Medulla oblongata (tissue), 1 donor: ENCODE data around the gene HELQ.
"Not testable (repeated sequence)": the region's sequence is repeated elsewhere in the genome, so short reads cannot be mapped to it uniquely, and the experiment has no call there.

Source experiments
- DNase-seq: peaks from one replicate; pipeline ENCODE4 v3.0.0-alpha.2; 2015; ENCODE audit errors: extremely low spot score

HELQ gene

DNA sequence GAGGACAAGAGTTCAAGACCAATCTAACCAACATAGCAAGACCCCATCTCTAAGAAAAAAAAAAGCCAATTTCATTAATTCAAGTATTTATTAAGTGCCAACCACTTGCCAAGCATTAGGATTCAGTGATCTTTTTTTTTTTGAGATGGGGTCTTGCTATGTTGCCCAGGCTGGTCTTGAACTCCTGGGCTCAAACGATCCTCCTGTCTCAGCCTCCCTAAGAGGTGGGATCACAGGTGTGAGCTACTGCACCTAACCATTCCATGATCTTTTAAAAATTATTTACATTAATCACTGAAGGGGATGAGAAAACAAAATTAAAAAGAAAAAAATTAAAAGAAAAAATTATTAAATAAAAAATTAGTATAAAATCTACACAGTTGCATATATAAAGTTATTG is 24.4 kb downstream of the HELQ start:
- DNase-seq, result no peak

DNA sequence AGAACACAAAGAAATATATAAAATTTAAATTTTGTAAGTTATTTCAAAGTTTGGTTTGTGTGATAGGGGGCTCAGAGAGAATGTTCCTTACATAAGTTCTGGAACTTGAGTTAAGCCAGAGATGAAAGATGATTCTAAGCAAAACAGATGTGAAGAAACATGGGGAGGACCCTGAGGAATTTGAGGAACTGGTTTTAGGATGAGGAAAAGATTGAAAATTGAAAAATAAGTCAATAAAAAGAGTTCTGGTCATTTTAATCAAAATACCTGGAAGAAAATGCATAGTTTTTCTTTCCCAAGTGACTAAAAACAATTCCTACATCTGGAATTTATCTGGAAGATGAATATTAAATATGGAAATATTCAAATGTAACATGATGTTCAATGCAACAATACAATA is 37.4 kb downstream of the HELQ start:
- no peak for DNase-seq

DNA sequence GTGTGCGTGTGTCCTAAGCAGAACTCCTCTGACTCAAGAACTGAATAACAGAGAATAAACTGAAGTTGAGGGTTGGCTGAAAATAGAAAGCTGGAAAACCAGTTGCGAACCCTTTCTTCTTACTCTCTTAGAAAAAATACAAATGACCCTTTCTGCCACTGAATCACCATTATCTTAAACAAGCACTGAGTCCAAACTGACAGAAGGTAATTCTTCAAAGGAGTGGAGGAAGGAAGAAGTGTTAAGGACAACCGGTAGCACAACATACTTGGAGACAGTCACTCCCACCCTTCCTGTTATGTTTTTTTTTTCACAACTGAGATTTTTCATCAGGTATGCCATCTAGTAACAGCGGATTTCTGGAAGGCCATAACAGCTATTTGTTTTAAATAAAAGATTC is 38.1 kb downstream of the HELQ start:
- DNase-seq, result no peak

DNA sequence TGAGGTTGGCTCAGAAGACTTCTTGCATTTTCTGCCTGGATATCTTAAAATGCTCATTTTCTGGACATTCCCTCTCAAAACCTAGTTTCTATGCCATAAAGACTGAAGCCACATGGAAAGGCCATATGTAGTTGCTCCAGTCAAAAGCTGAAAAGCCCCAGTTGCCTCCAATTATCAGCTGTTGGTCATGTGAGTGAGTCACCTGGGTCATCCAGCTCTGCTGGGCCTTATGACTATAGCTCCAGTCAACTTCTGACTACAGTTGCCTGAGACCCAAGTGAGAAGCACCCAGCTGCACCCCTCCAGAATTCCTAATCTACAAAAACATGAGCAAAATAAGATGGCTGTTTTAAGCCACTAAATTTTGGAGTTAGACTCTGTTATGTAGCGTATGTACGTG is 41.9 kb downstream of the HELQ start:
- no peak for DNase-seq

DNA sequence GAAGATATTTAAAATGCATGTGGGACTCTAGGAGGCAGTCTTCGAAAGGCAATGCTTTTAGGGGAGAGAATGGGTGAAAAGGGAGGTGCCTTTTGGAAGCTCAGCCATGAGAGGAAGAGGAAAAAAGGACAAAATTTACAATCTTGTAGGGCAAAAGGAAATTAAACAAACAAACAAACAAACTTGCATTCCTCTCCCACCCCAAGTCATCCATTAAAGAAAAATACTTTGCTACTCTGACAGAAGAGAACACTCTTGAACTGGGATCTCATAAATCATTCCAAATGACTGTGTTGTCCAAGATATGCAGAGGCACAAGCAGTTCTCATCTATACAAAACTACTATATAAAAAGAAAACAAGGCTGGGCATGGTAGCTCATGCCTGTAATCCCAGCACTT is 46.7 kb downstream of the HELQ start:
- DNase-seq, result no peak

DNA sequence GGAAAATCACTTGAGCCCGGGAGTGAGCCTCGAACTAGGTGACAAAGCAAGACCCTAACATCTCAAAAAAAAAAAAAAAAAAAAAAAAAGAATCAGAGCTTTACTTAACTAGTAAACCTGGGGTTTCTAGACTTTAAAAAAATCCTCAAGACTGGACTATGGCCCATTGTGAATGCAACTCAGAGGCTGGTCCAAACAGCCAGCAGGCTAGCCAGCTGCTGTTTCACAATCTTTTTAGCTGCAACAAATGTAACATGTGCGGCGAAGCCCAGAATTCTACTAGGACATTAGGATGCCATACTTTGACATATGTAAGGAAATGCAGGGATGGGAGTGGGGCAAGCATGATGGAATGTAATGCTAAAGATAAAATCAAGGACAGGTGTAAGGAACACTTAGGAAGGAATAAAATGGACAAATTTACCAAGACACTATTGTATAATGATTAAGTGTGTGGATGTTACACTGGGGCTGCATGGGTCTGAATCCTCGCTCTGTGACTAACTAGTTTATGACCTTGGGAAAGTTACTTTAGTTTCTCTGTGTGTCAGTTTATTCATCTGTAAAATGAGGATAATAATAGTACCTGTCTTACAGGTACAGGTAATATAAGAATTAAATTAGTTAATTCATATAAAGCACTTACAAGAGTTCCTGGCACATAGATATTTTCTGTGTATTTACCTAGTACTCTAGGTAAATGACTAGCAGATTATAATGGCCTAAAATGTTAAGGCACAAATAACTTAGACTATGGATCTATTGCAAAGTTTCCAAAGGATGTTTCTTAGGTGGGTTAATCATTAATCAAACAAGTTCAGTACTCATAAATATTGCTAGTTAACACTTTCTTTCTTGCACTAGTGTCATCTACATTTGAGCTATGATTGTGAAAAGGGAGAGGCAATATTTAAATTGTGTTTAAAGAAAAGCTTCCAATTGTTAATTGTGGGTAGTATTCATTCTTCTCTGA is 49.5 kb downstream of the HELQ start:
- DNase-seq, result no peak

DNA sequence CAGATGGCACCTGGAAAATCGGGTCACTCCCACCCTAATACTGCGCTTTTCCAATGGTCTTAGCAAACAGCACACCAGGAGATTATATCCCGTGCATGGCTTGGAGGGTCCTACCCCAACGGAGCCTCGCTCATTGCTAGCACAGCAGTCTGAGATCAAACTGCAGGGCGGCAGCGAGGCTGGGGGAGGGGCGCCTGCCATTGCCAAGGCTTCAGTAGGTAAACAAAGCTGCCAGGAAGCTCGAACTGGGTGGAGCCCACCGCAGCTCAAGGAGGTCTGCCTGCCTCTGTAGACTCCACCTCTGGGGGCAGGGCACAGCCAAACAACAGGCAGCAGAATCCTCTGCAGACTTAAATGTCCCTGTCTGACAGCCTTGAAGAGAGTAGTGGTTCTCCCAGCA is 57.5 kb downstream of the HELQ start:
- not testable (repeated sequence) for DNase-seq

DNA sequence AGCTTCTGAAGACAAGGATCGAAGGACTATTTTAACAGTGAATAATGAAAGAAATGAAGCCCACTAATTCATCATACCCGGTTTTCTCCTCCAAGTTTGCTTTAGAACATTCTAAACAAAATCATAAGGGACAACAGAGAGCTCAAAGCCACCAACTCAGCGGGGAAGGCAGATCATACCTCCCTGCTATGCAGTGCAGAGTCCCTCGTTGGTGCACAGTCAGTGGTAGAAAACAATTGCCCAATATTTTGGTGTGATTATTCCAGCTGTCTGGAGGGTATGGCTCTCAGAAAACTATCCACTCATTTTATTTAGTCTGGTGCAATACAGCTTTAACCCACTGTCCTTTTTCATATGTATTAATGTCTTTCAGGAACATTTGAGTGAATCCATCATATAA is 61.7 kb downstream of the HELQ start:
- DNase-seq, result no peak

DNA sequence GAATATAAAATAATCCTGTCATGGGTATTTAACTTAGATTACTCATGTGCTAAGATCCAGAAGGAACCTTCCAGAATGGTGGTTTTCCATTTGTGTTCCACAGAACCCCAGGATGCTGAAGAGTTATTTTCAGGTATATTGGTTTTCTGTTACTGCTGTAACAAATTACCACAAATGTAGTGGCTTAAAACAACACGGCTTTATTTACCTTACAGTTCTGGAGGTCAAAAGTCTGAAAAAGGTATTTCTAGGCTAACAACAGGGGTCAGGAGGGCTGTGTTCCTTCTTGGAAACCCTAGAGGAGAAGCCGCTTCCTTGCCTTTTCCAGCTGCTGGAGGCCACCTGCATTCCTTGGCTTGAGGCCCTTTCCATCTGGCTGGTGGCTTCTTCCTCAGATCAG is 63.1 kb downstream of the HELQ start:
- no peak for DNase-seq

DNA sequence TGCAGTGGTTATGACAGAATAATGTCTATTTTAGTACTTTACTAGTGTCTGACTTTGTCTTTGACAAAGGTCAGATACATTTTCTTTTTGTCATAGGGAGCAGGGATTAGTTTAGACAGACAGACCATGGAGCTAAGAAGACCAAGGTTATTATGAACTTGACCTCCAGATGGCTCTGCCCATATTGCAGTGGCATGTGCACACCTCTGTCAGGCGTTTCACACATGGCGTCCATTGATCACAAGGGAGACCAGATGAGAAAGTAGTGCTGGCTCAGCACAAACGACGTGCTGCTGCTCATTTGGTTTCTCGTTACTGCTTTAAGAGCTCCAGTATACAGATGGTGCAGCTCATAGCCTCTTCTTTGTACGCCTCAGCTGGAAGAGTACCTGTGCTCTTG is 64.7 kb downstream of the HELQ start:
- DNase-seq, result no peak

DNA sequence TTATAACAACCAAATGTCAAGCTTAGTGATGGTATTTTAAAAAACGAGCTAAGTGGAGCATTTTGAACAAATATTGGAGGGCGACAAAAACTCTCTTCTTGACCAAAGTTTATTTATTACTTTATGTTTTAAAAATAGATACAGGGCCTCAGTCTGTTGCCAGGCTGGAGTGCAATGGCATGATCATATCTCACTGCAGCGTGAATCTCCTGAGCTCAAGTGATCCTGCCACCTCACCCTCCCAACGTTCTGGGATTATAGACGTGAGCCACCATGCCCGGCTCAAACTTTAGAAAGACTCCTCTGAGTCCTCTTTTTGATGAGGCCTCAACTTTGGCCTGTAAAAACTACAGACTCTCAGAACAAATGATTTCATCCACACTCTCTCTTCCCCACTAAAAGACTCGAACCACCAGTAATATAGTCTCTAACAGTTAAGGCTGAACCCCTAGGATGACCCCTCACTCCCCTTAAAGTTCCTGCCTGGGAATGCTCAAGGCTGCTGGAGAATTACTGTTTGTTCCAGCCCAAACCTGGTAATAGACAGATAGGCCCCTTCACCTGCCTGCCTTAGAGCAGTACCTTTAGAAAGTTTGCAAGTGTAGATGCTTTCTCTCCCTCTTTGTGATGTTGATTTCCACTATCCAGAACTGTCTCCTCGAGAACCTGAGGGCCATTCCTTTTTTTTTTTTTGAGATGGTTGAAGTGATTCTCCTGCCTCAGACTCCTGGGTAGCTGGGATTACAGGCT is 65.7 kb downstream of the HELQ start:
- no peak for DNase-seq

DNA sequence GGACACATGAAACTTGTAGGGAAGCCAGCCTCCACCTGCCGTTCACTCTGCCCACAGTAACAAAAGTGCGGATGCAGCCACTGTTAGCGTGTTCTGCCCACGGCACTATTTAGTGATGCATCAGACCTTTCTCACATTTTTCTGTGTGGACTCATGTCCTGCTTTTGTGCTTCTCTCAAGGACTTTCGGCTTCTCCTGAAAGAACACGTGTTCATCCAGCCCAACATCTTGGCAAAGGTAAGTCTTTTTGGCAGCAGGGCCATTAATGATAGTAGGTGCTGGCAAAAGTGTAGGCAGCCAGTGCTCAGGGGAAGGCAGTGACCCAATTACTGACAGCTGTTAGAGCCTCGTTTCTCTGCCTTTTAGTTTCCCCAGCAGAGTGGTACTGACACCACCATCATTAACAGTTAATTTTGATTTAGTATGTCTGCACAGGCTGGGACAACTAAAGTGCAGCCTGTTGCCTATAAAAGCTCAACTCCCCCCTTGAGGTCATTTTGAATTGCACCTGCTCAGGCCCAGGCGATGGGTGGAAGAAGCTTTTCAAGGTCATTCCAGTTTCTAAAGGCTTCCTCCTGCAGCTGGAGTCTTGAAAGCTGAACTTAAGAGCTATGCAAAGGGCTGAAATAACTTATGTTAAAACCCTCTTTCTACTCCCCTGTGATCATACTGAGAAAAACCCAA is 66.4 kb downstream of the HELQ start:
- no peak for DNase-seq

DNA sequence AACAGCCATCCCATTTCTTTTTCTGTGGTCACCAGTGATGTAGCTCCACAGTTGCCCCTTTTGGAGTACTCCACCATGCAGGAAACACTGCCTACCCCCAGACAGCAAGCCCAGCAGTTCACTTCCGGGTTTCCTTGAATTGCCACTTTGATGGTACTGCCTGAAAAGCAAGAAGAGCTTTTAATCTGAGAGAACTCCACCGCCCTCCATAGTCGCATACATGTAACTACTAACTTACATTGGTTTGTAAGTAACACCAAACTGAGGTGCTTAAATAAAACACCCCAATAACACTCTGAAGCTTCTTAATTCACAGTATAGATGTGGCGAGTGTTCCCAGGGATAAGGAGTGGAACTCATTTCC is 67.3 kb downstream of the HELQ start:
- no peak for DNase-seq

DNA sequence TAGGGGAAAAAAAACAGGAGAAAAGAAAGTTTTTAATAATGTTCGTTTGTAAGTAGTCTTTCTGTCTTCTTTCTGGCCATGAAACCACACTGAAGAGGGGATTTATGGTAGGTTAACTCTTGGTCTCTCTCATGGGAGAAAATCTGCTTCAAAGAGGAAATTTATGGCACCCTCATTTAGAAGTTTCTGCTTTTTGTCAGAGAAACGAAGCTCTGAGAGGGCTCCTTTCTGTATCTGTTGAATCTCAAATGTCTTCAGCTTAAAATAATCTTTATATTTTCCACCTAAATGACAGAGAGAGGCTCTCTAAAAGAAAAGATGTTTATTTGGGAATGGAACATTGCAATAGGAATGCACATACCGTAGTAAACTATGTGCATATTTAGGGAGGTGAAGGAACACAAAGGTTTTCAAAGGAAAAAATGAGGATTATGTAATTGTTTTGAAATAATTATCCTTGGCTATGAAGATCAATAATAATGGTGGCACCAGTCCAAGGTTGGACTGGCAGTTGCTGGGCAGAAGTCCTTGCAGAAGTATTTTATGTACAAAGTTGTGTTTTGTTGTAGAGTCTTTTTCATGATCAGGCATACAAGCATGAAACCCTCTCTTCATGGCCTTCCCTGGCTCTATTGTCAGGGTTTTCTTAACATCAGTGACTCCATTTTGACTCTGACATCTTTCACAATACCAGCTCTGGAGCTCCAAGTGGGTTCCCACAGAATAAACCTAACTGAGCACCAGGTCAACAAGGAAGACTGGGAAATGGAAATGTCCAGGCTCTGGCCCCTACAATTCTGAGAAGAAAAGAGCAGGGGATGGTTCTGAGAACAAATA is 67.9 kb downstream of the HELQ start:
- DNase-seq, result no peak

DNA sequence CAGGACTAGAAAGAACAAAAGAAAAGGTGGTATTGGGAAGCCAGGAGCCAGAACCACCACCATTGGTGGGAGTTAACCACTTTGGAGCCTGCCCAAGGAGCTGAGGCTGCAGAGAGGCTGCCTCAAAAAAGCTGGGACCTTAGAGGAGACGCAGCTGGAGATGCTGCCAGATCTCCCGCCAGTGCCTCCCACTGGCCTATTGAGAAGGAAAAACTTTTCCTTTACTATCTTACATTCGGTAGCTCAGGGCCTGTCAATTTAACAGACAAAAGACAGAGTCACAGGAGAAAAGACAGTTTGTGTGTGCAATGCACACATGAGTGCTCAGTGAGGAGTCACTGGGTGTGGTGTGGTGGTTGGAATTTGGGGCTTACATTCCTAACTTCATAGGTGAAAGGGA is 68.6 kb downstream of the HELQ start:
- DNase-seq, result no peak

DNA sequence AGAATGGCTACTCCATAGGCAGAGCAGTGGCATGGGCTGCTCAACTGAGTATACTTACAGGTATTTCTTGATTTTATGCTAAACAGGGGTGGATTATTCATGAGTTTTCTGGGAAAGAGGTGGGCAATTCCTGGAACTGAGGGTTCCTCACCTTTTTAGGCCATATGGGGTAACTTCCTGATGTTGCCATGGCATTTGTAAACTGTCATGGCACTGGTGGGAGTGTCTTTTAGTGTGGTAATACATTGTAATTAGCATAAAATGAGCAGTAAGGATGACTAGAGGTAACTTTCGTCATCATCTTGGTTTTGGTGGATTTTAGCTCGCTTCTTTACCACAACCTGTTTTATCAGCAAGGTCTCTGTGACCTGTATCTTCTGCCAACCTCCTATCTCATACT is 72.8 kb downstream of the HELQ start:
- DNase-seq, result no peak

DNA sequence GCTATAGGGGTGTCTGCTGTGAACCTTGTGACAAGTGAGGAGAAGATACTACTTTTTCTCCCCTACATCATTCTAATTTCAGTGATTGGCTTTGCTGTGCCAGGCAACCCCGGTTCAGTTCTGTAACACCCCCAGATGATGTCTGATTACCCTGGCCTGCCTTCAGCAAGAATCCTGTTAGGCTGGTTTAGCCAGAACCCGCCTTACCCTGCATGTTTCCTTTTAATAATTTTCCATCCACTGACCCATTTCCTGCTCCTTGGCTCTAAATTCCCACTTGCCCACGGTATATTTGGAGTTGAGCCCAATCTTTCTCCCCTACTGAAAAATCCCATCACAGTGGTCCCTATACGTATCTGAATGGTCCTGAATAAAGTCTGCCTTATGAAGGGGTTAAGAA is 74.5 kb downstream of the HELQ start:
- DNase-seq, result no peak

DNA sequence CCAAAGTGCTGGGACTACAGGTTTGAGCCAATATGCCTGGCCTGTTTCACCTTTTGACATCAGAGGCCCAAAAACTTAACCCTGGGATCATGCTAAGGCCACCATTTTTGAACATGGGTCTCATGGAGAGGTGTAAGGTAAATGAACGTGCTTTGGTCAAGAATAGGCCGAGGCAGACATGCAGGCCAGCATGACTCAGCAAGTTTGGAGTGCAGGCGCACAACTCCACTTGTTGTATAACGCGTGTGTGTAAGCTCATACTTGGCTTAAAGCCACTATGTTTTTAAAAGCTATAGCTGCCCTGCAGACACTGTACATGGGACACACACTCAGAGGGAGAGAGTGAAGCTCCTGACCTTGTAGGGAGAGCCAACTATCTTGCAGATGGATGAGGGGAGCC is 77.2 kb downstream of the HELQ start:
- DNase-seq, result no peak

DNA sequence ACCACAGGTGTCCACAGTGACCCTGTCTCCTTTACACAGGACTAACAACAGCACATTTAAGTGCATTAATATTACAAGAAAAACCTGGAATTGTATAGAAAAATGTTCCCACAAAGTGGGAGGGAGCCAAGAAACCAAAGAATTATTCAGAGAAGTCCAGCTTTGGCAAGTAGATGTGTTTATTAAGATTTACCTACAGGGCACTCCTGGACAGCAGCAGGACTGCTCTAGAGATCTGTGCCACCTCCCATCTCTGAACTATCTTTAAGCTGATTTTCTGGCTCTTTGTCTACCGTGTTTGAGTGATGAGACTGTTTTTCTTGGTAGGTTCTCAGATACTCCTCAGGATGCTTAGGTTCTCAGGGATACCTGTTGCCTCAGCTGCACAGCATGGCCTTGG is 82.7 kb downstream of the HELQ start:
- no peak for DNase-seq

DNA sequence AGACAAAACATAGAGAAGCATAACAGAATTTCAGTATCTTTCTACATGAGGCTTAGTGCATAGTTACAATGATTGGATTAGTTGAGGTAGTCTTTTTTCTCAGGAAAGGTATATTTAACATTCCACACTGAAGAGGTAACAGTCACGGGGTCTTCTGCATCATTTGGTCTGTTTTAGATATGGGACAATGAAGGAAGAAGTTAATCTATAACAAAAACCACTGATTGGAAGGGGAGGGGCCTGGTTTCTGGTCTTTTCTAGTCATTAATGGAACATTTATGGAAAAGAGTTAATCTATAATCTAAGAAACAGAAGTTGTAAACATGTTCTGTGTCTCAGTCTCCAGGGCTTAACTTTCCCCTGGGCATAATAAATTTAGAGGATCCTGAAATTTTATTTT is 83.7 kb downstream of the HELQ start:
- DNase-seq, result no peak

DNA sequence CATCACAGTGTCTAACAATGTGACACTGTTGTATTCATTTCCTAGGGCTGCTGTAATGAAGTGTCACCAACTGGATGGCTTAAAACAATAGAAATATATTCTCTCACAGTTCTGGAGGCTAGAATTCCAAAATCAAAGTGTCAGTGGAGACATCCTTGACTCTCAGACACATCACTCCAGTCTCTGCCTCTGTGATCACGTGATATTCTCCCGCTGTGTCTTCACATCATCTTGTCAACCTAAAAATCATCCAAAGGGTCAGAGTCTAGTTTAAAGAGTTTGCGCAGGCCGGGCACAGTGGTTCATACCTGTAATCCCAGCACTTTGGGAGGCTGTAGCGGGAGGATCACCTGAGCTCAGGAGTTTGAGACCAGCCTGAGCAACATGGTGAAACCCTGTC is 84.4 kb downstream of the HELQ start:
- no peak for DNase-seq

DNA sequence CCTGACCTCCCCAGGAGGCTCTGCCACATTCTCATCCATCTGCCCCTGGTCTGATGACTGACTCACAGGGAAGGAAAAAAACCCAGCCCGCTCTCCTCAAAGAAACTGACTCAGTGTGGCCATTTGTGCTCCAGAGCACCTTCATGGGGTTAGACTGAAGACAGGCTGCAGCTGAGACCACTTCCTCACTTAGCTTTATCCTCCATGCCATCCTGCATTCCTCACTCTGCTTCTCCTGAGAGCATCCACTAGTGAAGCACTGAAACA is 85.0 kb downstream of the HELQ start:
- no peak for DNase-seq
